WTC11 (cell line): ENCODE results near the gene CALCR. TPM values are rescaled to one million over a fixed set of nuclear protein-coding genes. Genes with fewer than 3 reads are reported as not detected.

Experiments used
- ATAC-seq: fragments of 200-7000 bp; cut with Tn5 transposase; 2 replicates; pipeline ENCODE4 v1.10.0; 2021; ENCODE audit warnings: mild to moderate bottlenecking, moderate library complexity
- CTCF ChIA-PET: fragments of 300-600 bp; sonication (Branson Sonifier 250); formaldehyde crosslinking; loops from one replicate; lab custom pipeline; 2021; ENCODE audit warnings: antibody characterized with exemption; lab: Charles Lee
- POLR2A ChIA-PET: fragments of 350-600 bp; sonication (Branson Sonifier 250); formaldehyde crosslinking; loops from one replicate; lab custom pipeline; 2021; ENCODE audit warnings: antibody characterized with exemption; lab: Charles Lee
- DNase-seq: peaks from one replicate; pipeline ENCODE4 v3.0.0; 2021; ENCODE audit warnings: low spot score
- H3K27ac Mint-ChIP-seq: 2 replicates; pipeline ENCODE4 v1.8.0; 2021; ENCODE audit warnings: mixed read lengths
- H3K27me3 Mint-ChIP-seq: 2 replicates; pipeline ENCODE4 v1.8.0; 2021; ENCODE audit warnings: low read depth, mild to moderate bottlenecking, moderate library complexity, mixed read lengths
- H3K36me3 Mint-ChIP-seq: 2 replicates; pipeline ENCODE4 v1.8.0; 2021; ENCODE audit warnings: mixed read lengths
- H3K4me1 Mint-ChIP-seq: 2 replicates; pipeline ENCODE4 v1.8.0; 2022; ENCODE audit warnings: mixed read lengths
- H3K4me3 Mint-ChIP-seq: 2 replicates; pipeline ENCODE4 v1.8.0; 2021; ENCODE audit warnings: mild to moderate bottlenecking, moderate library complexity, mixed read lengths
- H3K9me3 Mint-ChIP-seq: 2 replicates; pipeline ENCODE4 v1.8.0; 2021; ENCODE audit warnings: mixed read lengths
- ATF2 ChIP-seq: sonication (generic); formaldehyde crosslinking; IDR thresholded peaks from 2 replicates; pipeline ENCODE4 v1.8.1; 2022; ENCODE audit warnings: low read depth, missing genetic modification reagents, borderline replicate concordance
- E2F1 ChIP-seq: sonication (generic); formaldehyde crosslinking; IDR thresholded peaks from 2 replicates; pipeline ENCODE4 v1.8.0; 2022; ENCODE audit warnings: mild to moderate bottlenecking, missing genetic modification reagents
- FOXP1 ChIP-seq: sonication (generic); formaldehyde crosslinking; IDR thresholded peaks from 2 replicates; pipeline ENCODE4 v1.8.0; 2022; ENCODE audit warnings: missing genetic modification reagents, mild to moderate bottlenecking, moderate library complexity, borderline replicate concordance
- GABPB1 ChIP-seq: sonication (generic); formaldehyde crosslinking; IDR thresholded peaks from 2 replicates; pipeline ENCODE4 v1.8.1; 2023; ENCODE audit warnings: mild to moderate bottlenecking, missing genetic modification reagents
- GRHL2 ChIP-seq: fragments of 250-450 bp; sonication (Bioruptor Pico); IDR thresholded peaks from 2 replicates; pipeline ENCODE4 v1.8.0; 2022; ENCODE audit warnings: mild to moderate bottlenecking, moderate library complexity; ENCODE audit not compliant: insufficient replicate concordance, severe bottlenecking
- MLX ChIP-seq: sonication (generic); formaldehyde crosslinking; IDR thresholded peaks from 2 replicates; pipeline ENCODE4 v1.8.1; 2023; ENCODE audit warnings: mild to moderate bottlenecking, missing genetic modification reagents, moderate library complexity
- OVOL2 ChIP-seq: fragments of 250-450 bp; sonication (Bioruptor Pico); IDR thresholded peaks from 2 replicates; pipeline ENCODE4 v1.9.0; 2021; ENCODE audit warnings: mild to moderate bottlenecking, borderline replicate concordance
- PREB ChIP-seq: sonication (generic); formaldehyde crosslinking; IDR thresholded peaks from 2 replicates; pipeline ENCODE4 v1.8.1; 2022; ENCODE audit warnings: mild to moderate bottlenecking, missing genetic modification reagents, moderate library complexity, borderline replicate concordance
- SMAD3 ChIP-seq: sonication (generic); formaldehyde crosslinking; IDR thresholded peaks from 2 replicates; pipeline ENCODE4 v1.8.0; 2022; ENCODE audit warnings: missing genetic modification reagents, mild to moderate bottlenecking, borderline replicate concordance
- SMAD4 ChIP-seq: sonication (generic); formaldehyde crosslinking; IDR thresholded peaks from 2 replicates; pipeline ENCODE4 v1.8.0; 2022; ENCODE audit warnings: mild to moderate bottlenecking, missing genetic modification reagents
- ZNF138 ChIP-seq: sonication (generic); formaldehyde crosslinking; conservative IDR thresholded peaks from 2 replicates; pipeline ENCODE4 v1.8.1; 2022; ENCODE audit warnings: mild to moderate bottlenecking, moderate library complexity, missing genetic modification reagents
- ZNF317 ChIP-seq: sonication (generic); formaldehyde crosslinking; IDR thresholded peaks from 2 replicates; pipeline ENCODE4 v1.8.1; 2023; ENCODE audit warnings: low read depth, mild to moderate bottlenecking, moderate library complexity, missing genetic modification reagents, borderline replicate concordance
- total RNA-seq: library from RNA; stranded (reverse); gene quantifications from 3 replicates; pipeline ENCODE4 v1.2.3, GENCODE V29; 2021
- TF ChIP-seq, protein P1 (sequence below): sonication (generic); formaldehyde crosslinking; IDR thresholded peaks from 2 replicates; pipeline ENCODE4 v1.8.1; 2023; ENCODE audit warnings: mild to moderate bottlenecking, moderate library complexity, missing genetic modification reagents
- TF ChIP-seq, protein P2 (sequence below): sonication (generic); formaldehyde crosslinking; conservative IDR thresholded peaks from 2 replicates; pipeline ENCODE4 v1.8.1; 2022; ENCODE audit warnings: mild to moderate bottlenecking, missing genetic modification reagents
- TF ChIP-seq, protein P3 (sequence below): sonication (generic); formaldehyde crosslinking; IDR thresholded peaks from 2 replicates; pipeline ENCODE4 v1.8.0; 2022; ENCODE audit warnings: missing genetic modification reagents
- TF ChIP-seq, protein P4 (sequence below): sonication (generic); formaldehyde crosslinking; IDR thresholded peaks from 2 replicates; pipeline ENCODE4 v1.8.0; 2022; ENCODE audit warnings: mild to moderate bottlenecking, missing genetic modification reagents
- TF ChIP-seq, protein P5 (sequence below): sonication (generic); formaldehyde crosslinking; IDR thresholded peaks from 2 replicates; pipeline ENCODE4 v1.8.0; 2023; ENCODE audit warnings: missing genetic modification reagents, mild to moderate bottlenecking, borderline replicate concordance

The CALCR gene
- total RNA-seq, 1 experiment from 2014 or later, result 0.81 TPM

DNA sequence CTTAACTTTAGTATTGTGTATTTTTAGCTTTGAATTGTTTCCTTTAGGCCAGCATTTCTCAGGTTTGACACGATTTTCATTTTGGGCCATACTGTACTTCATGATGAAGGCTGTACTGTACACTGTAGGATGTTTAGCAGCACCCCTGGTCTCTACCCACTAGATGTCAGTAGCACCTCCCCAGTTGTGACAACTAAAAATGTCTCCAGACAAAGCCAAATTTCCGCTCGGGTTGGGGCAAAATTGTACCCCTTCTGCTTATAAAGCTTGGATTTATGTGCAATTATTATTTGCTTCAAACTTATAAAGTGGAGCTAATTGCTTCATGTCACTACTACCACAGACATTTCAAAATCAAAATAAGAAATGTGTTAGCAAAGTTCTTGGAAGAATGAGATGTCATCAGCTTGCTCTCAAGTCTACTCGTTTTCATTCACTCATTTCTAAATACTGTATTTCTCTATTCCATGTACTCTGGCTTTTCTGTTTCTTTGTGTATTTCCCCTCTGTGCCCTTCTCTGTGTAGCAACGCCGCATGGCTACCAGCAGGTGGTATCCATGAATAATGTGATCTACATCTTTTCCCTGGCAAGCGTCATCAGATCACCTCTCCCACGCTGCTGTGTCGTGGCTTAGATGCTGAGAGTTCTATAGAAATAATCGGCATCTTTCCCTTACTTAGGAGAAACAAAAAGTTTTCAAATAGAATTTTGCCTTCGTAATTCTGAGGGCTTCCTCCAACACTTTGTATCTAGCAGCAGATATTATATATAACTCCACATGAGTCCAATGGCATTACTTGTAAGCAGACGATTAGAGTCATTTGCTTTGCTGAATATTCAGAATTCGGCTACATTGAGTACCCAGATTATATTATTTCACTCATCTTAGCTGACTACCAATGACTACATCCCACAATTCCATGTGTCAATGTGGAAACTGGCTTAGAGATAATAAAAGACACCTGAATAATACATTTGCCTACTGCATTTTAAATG lies 47.8 kb upstream of the CALCR start:
- peak; percentile 20 for DNase-seq
- ATAC-seq, result peak; percentile 89
- Mint-ChIP-seq H3K36me3 (peaks cover 7% of the 10 kb centered on the region), H3K4me1 (peaks cover 42% of the 10 kb centered on the region), H3K27ac (peak overlapping the region; percentile 70), H3K4me3 (peak overlapping the region; percentile 52), H3K9me3 (peaks cover 7% of the 10 kb centered on the region), H3K27me3 (no peaks in the 10 kb centered on the region)
- POLR2A ChIA-PET, result no interaction called here
- CTCF ChIA-PET, result interaction anchor here (1.0 to 2.5 kb wide), 12 partner anchors 10 to 654 kb away, joined by 3 to 11 read pairs (median 3); no protein-coding TSS in a partner anchor
- no peak for TF ChIP-seq GABPB1 (CRISPR knock-in tag)
- TF ChIP-seq ZNF138 (CRISPR knock-in tag), result no peak
- TF ChIP-seq OVOL2 (CRISPR knock-in tag), result no peak
- TF ChIP-seq, protein P1, sequence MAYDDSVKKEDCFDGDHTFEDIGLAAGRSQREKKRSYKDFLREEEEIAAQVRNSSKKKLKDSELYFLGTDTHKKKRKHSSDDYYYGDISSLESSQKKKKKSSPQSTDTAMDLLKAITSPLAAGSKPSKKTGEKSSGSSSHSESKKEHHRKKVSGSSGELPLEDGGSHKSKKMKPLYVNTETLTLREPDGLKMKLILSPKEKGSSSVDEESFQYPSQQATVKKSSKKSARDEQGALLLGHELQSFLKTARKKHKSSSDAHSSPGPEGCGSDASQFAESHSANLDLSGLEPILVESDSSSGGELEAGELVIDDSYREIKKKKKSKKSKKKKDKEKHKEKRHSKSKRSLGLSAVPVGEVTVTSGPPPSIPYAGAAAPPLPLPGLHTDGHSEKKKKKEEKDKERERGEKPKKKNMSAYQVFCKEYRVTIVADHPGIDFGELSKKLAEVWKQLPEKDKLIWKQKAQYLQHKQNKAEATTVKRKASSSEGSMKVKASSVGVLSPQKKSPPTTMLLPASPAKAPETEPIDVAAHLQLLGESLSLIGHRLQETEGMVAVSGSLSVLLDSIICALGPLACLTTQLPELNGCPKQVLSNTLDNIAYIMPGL (CRISPR knock-in tag), result no peak
- no peak for TF ChIP-seq ATF2
- TF ChIP-seq MLX (CRISPR knock-in tag), result no peak
- TF ChIP-seq SMAD4 (CRISPR knock-in tag), result no peak
- TF ChIP-seq SMAD3 (CRISPR knock-in tag), result no peak
- TF ChIP-seq ZNF317 (CRISPR knock-in tag), result no peak
- TF ChIP-seq, protein P2, sequence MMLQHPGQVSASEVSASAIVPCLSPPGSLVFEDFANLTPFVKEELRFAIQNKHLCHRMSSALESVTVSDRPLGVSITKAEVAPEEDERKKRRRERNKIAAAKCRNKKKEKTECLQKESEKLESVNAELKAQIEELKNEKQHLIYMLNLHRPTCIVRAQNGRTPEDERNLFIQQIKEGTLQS (CRISPR knock-in tag), result no peak
- TF ChIP-seq, protein P3, sequence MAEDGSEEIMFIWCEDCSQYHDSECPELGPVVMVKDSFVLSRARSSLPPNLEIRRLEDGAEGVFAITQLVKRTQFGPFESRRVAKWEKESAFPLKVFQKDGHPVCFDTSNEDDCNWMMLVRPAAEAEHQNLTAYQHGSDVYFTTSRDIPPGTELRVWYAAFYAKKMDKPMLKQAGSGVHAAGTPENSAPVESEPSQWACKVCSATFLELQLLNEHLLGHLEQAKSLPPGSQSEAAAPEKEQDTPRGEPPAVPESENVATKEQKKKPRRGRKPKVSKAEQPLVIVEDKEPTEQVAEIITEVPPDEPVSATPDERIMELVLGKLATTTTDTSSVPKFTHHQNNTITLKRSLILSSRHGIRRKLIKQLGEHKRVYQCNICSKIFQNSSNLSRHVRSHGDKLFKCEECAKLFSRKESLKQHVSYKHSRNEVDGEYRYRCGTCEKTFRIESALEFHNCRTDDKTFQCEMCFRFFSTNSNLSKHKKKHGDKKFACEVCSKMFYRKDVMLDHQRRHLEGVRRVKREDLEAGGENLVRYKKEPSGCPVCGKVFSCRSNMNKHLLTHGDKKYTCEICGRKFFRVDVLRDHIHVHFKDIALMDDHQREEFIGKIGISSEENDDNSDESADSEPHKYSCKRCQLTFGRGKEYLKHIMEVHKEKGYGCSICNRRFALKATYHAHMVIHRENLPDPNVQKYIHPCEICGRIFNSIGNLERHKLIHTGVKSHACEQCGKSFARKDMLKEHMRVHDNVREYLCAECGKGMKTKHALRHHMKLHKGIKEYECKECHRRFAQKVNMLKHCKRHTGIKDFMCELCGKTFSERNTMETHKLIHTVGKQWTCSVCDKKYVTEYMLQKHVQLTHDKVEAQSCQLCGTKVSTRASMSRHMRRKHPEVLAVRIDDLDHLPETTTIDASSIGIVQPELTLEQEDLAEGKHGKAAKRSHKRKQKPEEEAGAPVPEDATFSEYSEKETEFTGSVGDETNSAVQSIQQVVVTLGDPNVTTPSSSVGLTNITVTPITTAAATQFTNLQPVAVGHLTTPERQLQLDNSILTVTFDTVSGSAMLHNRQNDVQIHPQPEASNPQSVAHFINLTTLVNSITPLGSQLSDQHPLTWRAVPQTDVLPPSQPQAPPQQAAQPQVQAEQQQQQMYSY (CRISPR knock-in tag), result no peak
- no peak for TF ChIP-seq GRHL2
- no peak for TF ChIP-seq PREB (CRISPR knock-in tag)
- TF ChIP-seq, protein P4, sequence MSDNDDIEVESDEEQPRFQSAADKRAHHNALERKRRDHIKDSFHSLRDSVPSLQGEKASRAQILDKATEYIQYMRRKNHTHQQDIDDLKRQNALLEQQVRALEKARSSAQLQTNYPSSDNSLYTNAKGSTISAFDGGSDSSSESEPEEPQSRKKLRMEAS (CRISPR knock-in tag), result no peak
- no peak for TF ChIP-seq E2F1
- TF ChIP-seq, protein P5, sequence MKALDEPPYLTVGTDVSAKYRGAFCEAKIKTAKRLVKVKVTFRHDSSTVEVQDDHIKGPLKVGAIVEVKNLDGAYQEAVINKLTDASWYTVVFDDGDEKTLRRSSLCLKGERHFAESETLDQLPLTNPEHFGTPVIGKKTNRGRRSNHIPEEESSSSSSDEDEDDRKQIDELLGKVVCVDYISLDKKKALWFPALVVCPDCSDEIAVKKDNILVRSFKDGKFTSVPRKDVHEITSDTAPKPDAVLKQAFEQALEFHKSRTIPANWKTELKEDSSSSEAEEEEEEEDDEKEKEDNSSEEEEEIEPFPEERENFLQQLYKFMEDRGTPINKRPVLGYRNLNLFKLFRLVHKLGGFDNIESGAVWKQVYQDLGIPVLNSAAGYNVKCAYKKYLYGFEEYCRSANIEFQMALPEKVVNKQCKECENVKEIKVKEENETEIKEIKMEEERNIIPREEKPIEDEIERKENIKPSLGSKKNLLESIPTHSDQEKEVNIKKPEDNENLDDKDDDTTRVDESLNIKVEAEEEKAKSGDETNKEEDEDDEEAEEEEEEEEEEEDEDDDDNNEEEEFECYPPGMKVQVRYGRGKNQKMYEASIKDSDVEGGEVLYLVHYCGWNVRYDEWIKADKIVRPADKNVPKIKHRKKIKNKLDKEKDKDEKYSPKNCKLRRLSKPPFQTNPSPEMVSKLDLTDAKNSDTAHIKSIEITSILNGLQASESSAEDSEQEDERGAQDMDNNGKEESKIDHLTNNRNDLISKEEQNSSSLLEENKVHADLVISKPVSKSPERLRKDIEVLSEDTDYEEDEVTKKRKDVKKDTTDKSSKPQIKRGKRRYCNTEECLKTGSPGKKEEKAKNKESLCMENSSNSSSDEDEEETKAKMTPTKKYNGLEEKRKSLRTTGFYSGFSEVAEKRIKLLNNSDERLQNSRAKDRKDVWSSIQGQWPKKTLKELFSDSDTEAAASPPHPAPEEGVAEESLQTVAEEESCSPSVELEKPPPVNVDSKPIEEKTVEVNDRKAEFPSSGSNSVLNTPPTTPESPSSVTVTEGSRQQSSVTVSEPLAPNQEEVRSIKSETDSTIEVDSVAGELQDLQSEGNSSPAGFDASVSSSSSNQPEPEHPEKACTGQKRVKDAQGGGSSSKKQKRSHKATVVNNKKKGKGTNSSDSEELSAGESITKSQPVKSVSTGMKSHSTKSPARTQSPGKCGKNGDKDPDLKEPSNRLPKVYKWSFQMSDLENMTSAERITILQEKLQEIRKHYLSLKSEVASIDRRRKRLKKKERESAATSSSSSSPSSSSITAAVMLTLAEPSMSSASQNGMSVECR, result no peak
- no peak for TF ChIP-seq FOXP1 (CRISPR knock-in tag)
